ENCODE data around the gene PNLIPRP3.

- TF ChIP-seq EGR1 (IDR thresholded peaks at IDR 0.05; ENCODE audit: borderline replicate concordance, low read depth, low read length): no peak
- no peak for TF ChIP-seq FOSL1 (IDR thresholded peaks at IDR 0.05; ENCODE audit: insufficient read depth, low read depth, low read length)
- TF ChIP-seq, protein P1, sequence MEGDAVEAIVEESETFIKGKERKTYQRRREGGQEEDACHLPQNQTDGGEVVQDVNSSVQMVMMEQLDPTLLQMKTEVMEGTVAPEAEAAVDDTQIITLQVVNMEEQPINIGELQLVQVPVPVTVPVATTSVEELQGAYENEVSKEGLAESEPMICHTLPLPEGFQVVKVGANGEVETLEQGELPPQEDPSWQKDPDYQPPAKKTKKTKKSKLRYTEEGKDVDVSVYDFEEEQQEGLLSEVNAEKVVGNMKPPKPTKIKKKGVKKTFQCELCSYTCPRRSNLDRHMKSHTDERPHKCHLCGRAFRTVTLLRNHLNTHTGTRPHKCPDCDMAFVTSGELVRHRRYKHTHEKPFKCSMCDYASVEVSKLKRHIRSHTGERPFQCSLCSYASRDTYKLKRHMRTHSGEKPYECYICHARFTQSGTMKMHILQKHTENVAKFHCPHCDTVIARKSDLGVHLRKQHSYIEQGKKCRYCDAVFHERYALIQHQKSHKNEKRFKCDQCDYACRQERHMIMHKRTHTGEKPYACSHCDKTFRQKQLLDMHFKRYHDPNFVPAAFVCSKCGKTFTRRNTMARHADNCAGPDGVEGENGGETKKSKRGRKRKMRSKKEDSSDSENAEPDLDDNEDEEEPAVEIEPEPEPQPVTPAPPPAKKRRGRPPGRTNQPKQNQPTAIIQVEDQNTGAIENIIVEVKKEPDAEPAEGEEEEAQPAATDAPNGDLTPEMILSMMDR (IDR thresholded peaks at IDR 0.05; ENCODE audit: control extremely low read depth in 1 of 3, insufficient read depth in 1 of 3, low read depth in 1 of 3, low read length in 3 of 3): no peak
- TF ChIP-seq RAD21 (IDR thresholded peaks at IDR 0.05 in 1 of 2, conservative IDR thresholded peaks at IDR 0.05 in 1 of 2; ENCODE audit: low read depth in 2 of 2, low read length in 2 of 2): no peak
- TF ChIP-seq ZNF274 (IDR thresholded peaks at IDR 0.05; ENCODE audit: borderline replicate concordance, extremely low read depth, low read length): no peak
- no peak for TF ChIP-seq GTF2F1 (IDR thresholded peaks at IDR 0.05; ENCODE audit: borderline replicate concordance, low read depth, low read length)
- TF ChIP-seq EP300 (IDR thresholded peaks at IDR 0.05; ENCODE audit: borderline replicate concordance in 1 of 2, low read depth in 2 of 2, low read length in 2 of 2): no peak
- TF ChIP-seq BRCA1 (IDR thresholded peaks at IDR 0.05; ENCODE audit: low read depth, low read length): no peak
- no peak for TF ChIP-seq POLR2AphosphoS5 (IDR thresholded peaks at IDR 0.05; ENCODE audit: low read depth, low read length)
- no peak for TF ChIP-seq SIRT6 (IDR thresholded peaks at IDR 0.05; ENCODE audit: low read length)
These were observed 61.8 kb downstream of the PNLIPRP3 start for GRCh38 chr10:116489460-116489859.
